Tibial nerve (tissue), 4 donors: ENCODE data around the gene RCCD1. TPM values are rescaled to one million over a fixed set of nuclear protein-coding genes. Genes with fewer than 3 reads are reported as not detected.

Experiments
- DNase-seq, 2 donors: peaks; one replicate each; pipeline ENCODE4 v3.0.0-alpha.2; 2019; ENCODE audit warnings: low spot score in 2 of 2
- H3K27ac ChIP-seq, 4 donors: fragments of 200-600 bp; sonication (generic) in 3 of 4; one replicate each; pipeline ENCODE4 v1.5.1; 2017 to 2019; ENCODE audit warnings: mild to moderate bottlenecking in 1 of 4
- H3K27me3 ChIP-seq, 2 donors: fragments of 200-600 bp; sonication (generic) in 1 of 2; one replicate each; pipeline versions ENCODE4 v1.5.1 to v1.6.0; 2017 to 2019
- H3K36me3 ChIP-seq, 3 donors: fragments of 200-600 bp; sonication (generic); one replicate each; pipeline ENCODE4 v1.5.1; 2018 to 2019
- H3K4me1 ChIP-seq, 4 donors: fragments of 200-600 bp; sonication (generic) in 3 of 4; one replicate each; pipeline ENCODE4 v1.5.1; 2017 to 2019
- H3K4me3 ChIP-seq, 4 donors: fragments of 200-600 bp; sonication (generic) in 3 of 4; one replicate each; pipeline ENCODE4 v1.5.1; 2017 to 2019; ENCODE audit warnings: mild to moderate bottlenecking in 1 of 4, moderate library complexity in 1 of 4
- H3K9me3 ChIP-seq, 4 donors: fragments of 200-600 bp; sonication (generic) in 3 of 4; one replicate each; pipeline ENCODE4 v1.5.1; 2017 to 2019
- CTCF ChIP-seq, 5 experiments: fragments of 200-600 bp in 3 of 5; fragments of 450-650 bp in 2 of 5; sonication (generic) in 3 of 5; IDR thresholded peaks; one replicate each; pipeline ENCODE4 v1.5.1; 2016 to 2019; ENCODE audit warnings: antibody characterized with exemption in 5 of 5, mild to moderate bottlenecking in 3 of 5, moderate library complexity in 2 of 5
- EP300 ChIP-seq, 2 donors: sonication (generic); formaldehyde crosslinking; IDR thresholded peaks; one replicate each; pipeline ENCODE4 v1.6.1; 2017; ENCODE audit warnings: antibody characterized with exemption in 2 of 2, mild to moderate bottlenecking in 1 of 2
- POLR2A ChIP-seq, 2 donors: fragments of 450-650 bp; IDR thresholded peaks; one replicate each; pipeline ENCODE4 v1.6.1; 2017; ENCODE audit warnings: antibody characterized with exemption in 2 of 2, mild to moderate bottlenecking in 2 of 2, moderate library complexity in 2 of 2
- WGBS, 2 donors: methylation state at CpG; one replicate each; pipeline ENCODE4 v1.1.5; 2018; 5-methylcytosine and 5-hydroxymethylcytosine counted together
- total RNA-seq, 4 donors: library from RNA; depleted of rRNA; stranded (reverse); fragments of >200 nt; gene quantifications; one replicate each; pipeline ENCODE4 v1.1.0, GENCODE V29; 2016

The RCCD1 gene
- total RNA-seq, 4 donors from 2014 or later: 8.7 to 15.9 (median 12.5) TPM

GRCh38 chr15:90949979-90950675 is 4.6 kb upstream of the RCCD1 start:
- Histone ChIP-seq H3K4me3 (no peak overlapping the region), H3K4me1 (peaks cover 0 to 4% (median 1%) of the 10 kb centered on the region in 4 donors), H3K9me3 (no peaks in the 10 kb centered on the region), H3K27ac (no peak overlapping the region), H3K27me3 (no peaks in the 10 kb centered on the region), H3K36me3 (peaks cover 0 to 90% (median 25%) of the 10 kb centered on the region in 3 donors)
- no peak for DNase-seq
- no peak for TF ChIP-seq POLR2A (IDR thresholded peaks at IDR 0.05)
- 91 to 94% methylated on average over 17 to 23 of the region's 23 CpGs for WGBS, 2 donors

- Histone ChIP-seq H3K9me3 (no peaks in the 10 kb centered on the region), H3K4me3 (no peak overlapping the region), H3K4me1 (peaks cover 0 to 10% (median 7%) of the 10 kb centered on the region in 4 donors), H3K27me3 (no peaks in the 10 kb centered on the region), H3K27ac (no peak overlapping the region), H3K36me3 (peaks cover 0 to 84% (median 22%) of the 10 kb centered on the region in 3 donors)
- no peak for DNase-seq
- WGBS, 2 donors: 95 to 99% methylated on average over 6 of the region's 6 CpGs
- TF ChIP-seq CTCF (IDR thresholded peaks at IDR 0.05) (no peak), POLR2A (IDR thresholded peaks at IDR 0.05) (no peak), EP300 (IDR thresholded peaks at IDR 0.05) (no peak)
These were observed 4.0 kb upstream of the RCCD1 start for GRCh38 chr15:90950676-90951075.

- Histone ChIP-seq H3K4me1 (peaks cover 0 to 29% (median 23%) of the 10 kb centered on the region in 4 donors), H3K9me3 (no peaks in the 10 kb centered on the region), H3K27ac (no peak overlapping the region), H3K27me3 (no peaks in the 10 kb centered on the region), H3K36me3 (peaks cover 0 to 60% (median 14%) of the 10 kb centered on the region in 3 donors), H3K4me3 (no peak overlapping the region)
- TF ChIP-seq CTCF (IDR thresholded peaks at IDR 0.05) (no peak), EP300 (IDR thresholded peaks at IDR 0.05) (no peak), POLR2A (IDR thresholded peaks at IDR 0.05) (no peak)
- WGBS, 2 donors: 83 to 96% methylated on average over 10 to 14 of the region's 14 CpGs
- no peak for DNase-seq
These were observed 1.6 kb upstream of the RCCD1 start for GRCh38 chr15:90952901-90953677.

GRCh38 chr15:90953947-90954711 is 555 bp upstream of the RCCD1 start:
- peaks cover 0 to 50% (median 14%) of the 10 kb centered on the region in 3 donors for H3K36me3 ChIP-seq
- peaks cover 0 to 39% (median 24%) of the 10 kb centered on the region in 4 donors for H3K4me1 ChIP-seq
- DNase-seq: no peak
- no peaks in the 10 kb centered on the region for H3K27me3 ChIP-seq
- no peaks in the 10 kb centered on the region for H3K9me3 ChIP-seq
- 70 to 71% methylated on average over 16 of the region's 16 CpGs for WGBS, 2 donors
- peak overlapping the region; percentile 81 to 96 (median 93) for H3K27ac ChIP-seq
- H3K4me3 ChIP-seq: peak overlapping the region; percentile 87 to 95 (median 88)
- TF ChIP-seq CTCF (IDR thresholded peaks at IDR 0.05) (no peak), EP300 (IDR thresholded peaks at IDR 0.05) (no peak), POLR2A (IDR thresholded peaks at IDR 0.05) (no peak)

GRCh38 chr15:90955624-90956273 is 1.1 kb downstream of the RCCD1 start:
- H3K36me3 ChIP-seq: peaks cover 0 to 43% (median 5%) of the 10 kb centered on the region in 3 donors
- peaks cover 0 to 55% (median 24%) of the 10 kb centered on the region in 4 donors for H3K4me1 ChIP-seq
- 77 to 78% methylated on average over 19 to 20 of the region's 20 CpGs for WGBS, 2 donors
- H3K9me3 ChIP-seq: no peaks in the 10 kb centered on the region
- peak overlapping the region in 3 of 4 donors; percentile 87 to 95 (median 87) for H3K4me3 ChIP-seq
- TF ChIP-seq EP300 (IDR thresholded peaks at IDR 0.05): no peak
- TF ChIP-seq POLR2A (IDR thresholded peaks at IDR 0.05): no peak
- no peak for TF ChIP-seq CTCF (IDR thresholded peaks at IDR 0.05)
- no peaks in the 10 kb centered on the region for H3K27me3 ChIP-seq
- peak overlapping the region in 1 of 4 donors; percentile 93 for H3K27ac ChIP-seq
- no peak for DNase-seq
